ENCODE results near the gene CORIN. TPM values are rescaled to one million over a fixed set of nuclear protein-coding genes. Genes with fewer than 3 reads are reported as not detected.

The CORIN gene
- total and polyA plus RNA-seq, 2 donors (not counting 3 experiments of a cell fraction or from before 2014, with no cell fraction given): 0.07 to 0.40 TPM

DNA sequence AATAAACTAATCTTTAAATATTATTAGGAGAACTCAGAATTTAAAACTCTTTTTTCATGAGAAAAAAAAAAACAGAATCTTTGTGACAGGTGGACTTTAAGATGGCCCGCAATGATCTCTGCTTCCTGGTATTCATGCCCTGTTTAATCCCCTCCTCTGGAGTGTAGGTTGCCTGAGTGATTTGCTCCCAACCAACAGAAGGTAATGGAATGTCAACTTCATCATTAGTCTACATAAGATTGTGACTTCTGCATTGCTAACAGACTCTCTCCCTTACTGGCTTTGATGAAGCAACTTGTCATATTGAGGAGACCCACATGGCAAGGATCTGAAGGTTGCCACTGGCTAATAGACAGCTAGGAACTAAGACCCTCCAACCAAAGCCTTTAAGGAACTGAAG lies 88.8 kb downstream of the CORIN start:
- Histone ChIP-seq H3K9ac (replicated peaks; ENCODE audit: extremely low read depth, insufficient read depth, low read length) (no peak overlapping the region), H3K4me2 (ENCODE audit: insufficient read depth, low read length) (no peak overlapping the region), H3K4me1 (ENCODE audit: control insufficient read depth, extremely low read depth, insufficient read depth, low read length) (no peaks in the 10 kb centered on the region), H3K27ac (ENCODE audit: insufficient read depth, low read depth, low read length) (no peak overlapping the region), H3K4me3 (replicated peaks in 1 of 3; ENCODE audit: insufficient read depth in 1 of 3, low read depth in 1 of 3, low read length in 3 of 3) (no peak overlapping the region), H4K20me1 (replicated peaks; ENCODE audit: control insufficient read depth, extremely low read depth, insufficient read depth, low read length) (no peaks in the 10 kb centered on the region), H3K79me2 (ENCODE audit: control insufficient read depth, insufficient read depth, low read length) (no peaks in the 10 kb centered on the region), H2AFZ (ENCODE audit: low read depth, low read length) (no peak overlapping the region), H3K9me1 (replicated peaks; ENCODE audit: control insufficient read depth, extremely low read depth, insufficient read depth, low read length) (no peaks in the 10 kb centered on the region), H3K36me3 (ENCODE audit: control insufficient read depth in 2 of 2, extremely low read depth in 1 of 2, insufficient read depth in 2 of 2, low read length in 2 of 2) (no peaks in the 10 kb centered on the region), H3K9me3 (replicated peaks; ENCODE audit: control insufficient read depth, insufficient read depth, low read length) (no peaks in the 10 kb centered on the region), H3K27me3 (ENCODE audit: control insufficient read depth in 2 of 2, insufficient read depth in 2 of 2, low read length in 2 of 2) (peaks cover 2% of the 10 kb centered on the region in 2 experiments)
- ChIA-PET CTCF (no interaction called here), POLR2A (no interaction called here)
- no peak for TF ChIP-seq FOS (IDR thresholded peaks at IDR 0.05; ENCODE audit: borderline replicate concordance, insufficient read depth, low read length)
- DNase-seq (ENCODE audit: low read depth, low spot score) (no peak), FAIRE-seq (no peak)
- dilution Hi-C loops (cut with MboI; ENCODE audit: extremely low pct_ligation_motif_present, low sequenced_read_pairs) (no loop called here), intact Hi-C loops (cut with micrococcal nuclease) (loop anchor here (10.0 kb wide), 1 partner anchor 66 kb away; no protein-coding TSS in a partner anchor)
- BruUV-seq (replicated peaks): no TSS peak

DNA sequence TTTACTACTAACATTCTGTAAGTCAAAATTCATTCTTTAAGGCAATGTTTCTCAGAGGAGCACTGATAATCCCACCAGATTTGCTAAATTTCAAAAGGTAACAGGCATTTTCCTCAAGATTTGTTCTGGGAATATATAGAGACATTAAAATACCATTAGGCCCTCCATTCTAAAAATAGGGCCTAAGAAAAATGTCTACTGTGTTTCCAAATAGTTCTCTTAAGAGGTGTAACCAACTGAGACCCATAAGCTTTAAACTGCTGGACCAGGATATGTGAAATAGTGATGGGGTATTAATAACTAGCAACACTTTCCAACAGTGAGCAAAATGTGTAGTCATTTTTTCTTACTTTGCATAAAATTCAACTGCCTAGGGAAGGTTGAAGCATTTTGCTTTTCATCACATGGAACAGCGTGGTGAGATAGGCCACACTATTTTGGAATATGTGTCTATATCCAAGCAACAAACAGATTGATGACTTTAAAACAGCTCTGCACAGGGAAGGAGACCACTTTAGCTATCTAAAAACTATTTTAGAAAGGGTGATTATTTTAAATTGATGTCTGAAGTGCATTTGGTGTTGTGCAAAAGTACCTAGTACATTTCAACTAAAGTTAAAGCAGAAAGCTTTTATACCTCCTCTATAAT lies 89.9 kb downstream of the CORIN start:
- BruUV-seq (replicated peaks): no TSS peak
- Histone ChIP-seq H3K4me3 (replicated peaks in 1 of 3; ENCODE audit: insufficient read depth in 1 of 3, low read depth in 1 of 3, low read length in 3 of 3) (no peak overlapping the region), H3K9ac (replicated peaks; ENCODE audit: extremely low read depth, insufficient read depth, low read length) (no peak overlapping the region), H4K20me1 (replicated peaks; ENCODE audit: control insufficient read depth, extremely low read depth, insufficient read depth, low read length) (no peaks in the 10 kb centered on the region), H3K9me3 (replicated peaks; ENCODE audit: control insufficient read depth, insufficient read depth, low read length) (no peaks in the 10 kb centered on the region), H3K79me2 (ENCODE audit: control insufficient read depth, insufficient read depth, low read length) (no peaks in the 10 kb centered on the region), H2AFZ (ENCODE audit: low read depth, low read length) (no peak overlapping the region), H3K9me1 (replicated peaks; ENCODE audit: control insufficient read depth, extremely low read depth, insufficient read depth, low read length) (no peaks in the 10 kb centered on the region), H3K4me1 (ENCODE audit: control insufficient read depth, extremely low read depth, insufficient read depth, low read length) (no peaks in the 10 kb centered on the region), H3K36me3 (ENCODE audit: control insufficient read depth in 2 of 2, extremely low read depth in 1 of 2, insufficient read depth in 2 of 2, low read length in 2 of 2) (no peaks in the 10 kb centered on the region), H3K4me2 (ENCODE audit: insufficient read depth, low read length) (no peak overlapping the region), H3K27me3 (ENCODE audit: control insufficient read depth in 2 of 2, insufficient read depth in 2 of 2, low read length in 2 of 2) (peaks cover 2% of the 10 kb centered on the region in 2 experiments), H3K27ac (ENCODE audit: insufficient read depth, low read depth, low read length) (no peak overlapping the region)
- TF ChIP-seq EZH2 (IDR thresholded peaks at IDR 0.05; ENCODE audit: borderline replicate concordance, low read depth, low read length, severe bottlenecking) (no peak), POLR2AphosphoS5 (IDR thresholded peaks at IDR 0.05; ENCODE audit: insufficient read depth, low read depth, low read length) (no peak), FOS (IDR thresholded peaks at IDR 0.05; ENCODE audit: borderline replicate concordance, insufficient read depth, low read length) (no peak), POLR2A (IDR thresholded peaks at IDR 0.05; ENCODE audit: low read depth, low read length) (no peak), JUN (IDR thresholded peaks at IDR 0.05; ENCODE audit: borderline replicate concordance, insufficient read depth, insufficient read length, low read depth) (no peak), GATA2 (IDR thresholded peaks at IDR 0.05; ENCODE audit: insufficient read depth, insufficient read length, low read depth, low read length) (no peak), MYC (IDR thresholded peaks at IDR 0.05; ENCODE audit: low read depth, low read length) (no peak)
- TF ChIP-seq, protein P1, sequence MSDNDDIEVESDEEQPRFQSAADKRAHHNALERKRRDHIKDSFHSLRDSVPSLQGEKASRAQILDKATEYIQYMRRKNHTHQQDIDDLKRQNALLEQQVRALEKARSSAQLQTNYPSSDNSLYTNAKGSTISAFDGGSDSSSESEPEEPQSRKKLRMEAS (IDR thresholded peaks at IDR 0.05; ENCODE audit: insufficient read depth, insufficient read length): no peak
- TF ChIP-seq, protein P2, sequence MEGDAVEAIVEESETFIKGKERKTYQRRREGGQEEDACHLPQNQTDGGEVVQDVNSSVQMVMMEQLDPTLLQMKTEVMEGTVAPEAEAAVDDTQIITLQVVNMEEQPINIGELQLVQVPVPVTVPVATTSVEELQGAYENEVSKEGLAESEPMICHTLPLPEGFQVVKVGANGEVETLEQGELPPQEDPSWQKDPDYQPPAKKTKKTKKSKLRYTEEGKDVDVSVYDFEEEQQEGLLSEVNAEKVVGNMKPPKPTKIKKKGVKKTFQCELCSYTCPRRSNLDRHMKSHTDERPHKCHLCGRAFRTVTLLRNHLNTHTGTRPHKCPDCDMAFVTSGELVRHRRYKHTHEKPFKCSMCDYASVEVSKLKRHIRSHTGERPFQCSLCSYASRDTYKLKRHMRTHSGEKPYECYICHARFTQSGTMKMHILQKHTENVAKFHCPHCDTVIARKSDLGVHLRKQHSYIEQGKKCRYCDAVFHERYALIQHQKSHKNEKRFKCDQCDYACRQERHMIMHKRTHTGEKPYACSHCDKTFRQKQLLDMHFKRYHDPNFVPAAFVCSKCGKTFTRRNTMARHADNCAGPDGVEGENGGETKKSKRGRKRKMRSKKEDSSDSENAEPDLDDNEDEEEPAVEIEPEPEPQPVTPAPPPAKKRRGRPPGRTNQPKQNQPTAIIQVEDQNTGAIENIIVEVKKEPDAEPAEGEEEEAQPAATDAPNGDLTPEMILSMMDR (IDR thresholded peaks at IDR 0.05; ENCODE audit: extremely low read depth in 1 of 2, insufficient read depth in 1 of 2, low read depth in 1 of 2, low read length in 2 of 2): no peak
- ChIA-PET CTCF (no interaction called here), POLR2A (interaction anchor here (0.5 kb wide), 1 partner anchor 47 kb away, joined by 3 read pairs; no protein-coding TSS in a partner anchor)
- dilution Hi-C loops (cut with MboI; ENCODE audit: extremely low pct_ligation_motif_present, low sequenced_read_pairs) (no loop called here), intact Hi-C loops (cut with micrococcal nuclease) (loop anchor here (10.0 kb wide), 1 partner anchor 67 kb away; no protein-coding TSS in a partner anchor)
- DNase-seq (ENCODE audit: low read depth, low spot score) (no peak), FAIRE-seq (no peak)
